Left ventricle myocardium inferior (tissue), 1 donor: ENCODE measurements around the gene DVL2. TPM values are rescaled to one million over a fixed set of nuclear protein-coding genes. Genes with fewer than 3 reads are reported as not detected.

Source experiments
- DNase-seq: peaks from one replicate; pipeline ENCODE4 v3.0.0-alpha.2; 2020
- H3K27ac ChIP-seq: fragments of 200-600 bp; replicated peaks from 2 replicates; pipeline ENCODE4 v1.8.0; 2021
- H3K27me3 ChIP-seq: fragments of 200-600 bp; 2 replicates; pipeline ENCODE4 v1.8.0; 2021; ENCODE audit warnings: low read depth
- H3K36me3 ChIP-seq: fragments of 200-600 bp; 2 replicates; pipeline ENCODE4 v1.8.0; 2021
- H3K4me1 ChIP-seq: fragments of 200-600 bp; 2 replicates; pipeline ENCODE4 v1.8.0; 2021
- H3K4me3 ChIP-seq: fragments of 200-600 bp; 2 replicates; pipeline ENCODE4 v1.8.0; 2021; ENCODE audit warnings: mild to moderate bottlenecking, moderate library complexity
- H3K9me3 ChIP-seq: fragments of 200-600 bp; replicated peaks from 2 replicates; pipeline ENCODE4 v1.8.0; 2021
- intact Hi-C: fragments of 100-400 bp; cut with micrococcal nuclease; formaldehyde crosslinking; loops from one replicate; pipeline ENCODE4 v1.11.0; 2022
- total RNA-seq: library from RNA; stranded (reverse); fragmentation: NEBNext Ultra II Directional; extraction: Animal tissue kit (Norgen Biotek cat#: 25700); gene quantifications from one replicate; pipeline ENCODE4 v1.2.1, GENCODE V29; 2021
- TF ChIP-seq, protein P1 (sequence below): fragments of 200-600 bp; IDR thresholded peaks from 2 replicates; pipeline ENCODE4 v1.8.0; 2021; ENCODE audit warnings: antibody characterized with exemption, mild to moderate bottlenecking, borderline replicate concordance
- donor health status: DM: no; HTN: yes; CAD: no; lungs with severe emphysema.

The DVL2 gene
- total RNA-seq, 1 donor from 2014 or later: 19.8 TPM

GRCh38 chr17:7260151-7260550 lies 25.8 kb upstream of the DVL2 start:
- DNase-seq: no peak
- TF ChIP-seq, protein P1, sequence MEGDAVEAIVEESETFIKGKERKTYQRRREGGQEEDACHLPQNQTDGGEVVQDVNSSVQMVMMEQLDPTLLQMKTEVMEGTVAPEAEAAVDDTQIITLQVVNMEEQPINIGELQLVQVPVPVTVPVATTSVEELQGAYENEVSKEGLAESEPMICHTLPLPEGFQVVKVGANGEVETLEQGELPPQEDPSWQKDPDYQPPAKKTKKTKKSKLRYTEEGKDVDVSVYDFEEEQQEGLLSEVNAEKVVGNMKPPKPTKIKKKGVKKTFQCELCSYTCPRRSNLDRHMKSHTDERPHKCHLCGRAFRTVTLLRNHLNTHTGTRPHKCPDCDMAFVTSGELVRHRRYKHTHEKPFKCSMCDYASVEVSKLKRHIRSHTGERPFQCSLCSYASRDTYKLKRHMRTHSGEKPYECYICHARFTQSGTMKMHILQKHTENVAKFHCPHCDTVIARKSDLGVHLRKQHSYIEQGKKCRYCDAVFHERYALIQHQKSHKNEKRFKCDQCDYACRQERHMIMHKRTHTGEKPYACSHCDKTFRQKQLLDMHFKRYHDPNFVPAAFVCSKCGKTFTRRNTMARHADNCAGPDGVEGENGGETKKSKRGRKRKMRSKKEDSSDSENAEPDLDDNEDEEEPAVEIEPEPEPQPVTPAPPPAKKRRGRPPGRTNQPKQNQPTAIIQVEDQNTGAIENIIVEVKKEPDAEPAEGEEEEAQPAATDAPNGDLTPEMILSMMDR: no peak
- Histone ChIP-seq H3K4me3 (no peak overlapping the region), H3K27me3 (peaks cover 47% of the 10 kb centered on the region), H3K4me1 (peaks cover 33% of the 10 kb centered on the region), H3K9me3 (no peaks in the 10 kb centered on the region), H3K27ac (no peak overlapping the region), H3K36me3 (peaks cover 43% of the 10 kb centered on the region)
- intact Hi-C loops: no loop called here

- Histone ChIP-seq H3K27ac (no peak overlapping the region), H3K4me3 (no peak overlapping the region), H3K9me3 (no peaks in the 10 kb centered on the region), H3K36me3 (peaks cover 49% of the 10 kb centered on the region), H3K4me1 (peaks cover 33% of the 10 kb centered on the region), H3K27me3 (peaks cover 41% of the 10 kb centered on the region)
- no peak for DNase-seq
- intact Hi-C loops: no loop called here
- TF ChIP-seq, protein P1: no peak
Measured at GRCh38 chr17:7259555-7259889, 25.2 kb upstream of the DVL2 start.

- Histone ChIP-seq H3K4me3 (no peak overlapping the region), H3K27ac (no peak overlapping the region), H3K9me3 (no peaks in the 10 kb centered on the region), H3K27me3 (peaks cover 35% of the 10 kb centered on the region), H3K36me3 (peaks cover 55% of the 10 kb centered on the region), H3K4me1 (peaks cover 33% of the 10 kb centered on the region)
- intact Hi-C loops: no loop called here
- no peak for DNase-seq
- TF ChIP-seq, protein P1: no peak
Measured at GRCh38 chr17:7258731-7259554, 24.6 kb upstream of the DVL2 start.

DNA sequence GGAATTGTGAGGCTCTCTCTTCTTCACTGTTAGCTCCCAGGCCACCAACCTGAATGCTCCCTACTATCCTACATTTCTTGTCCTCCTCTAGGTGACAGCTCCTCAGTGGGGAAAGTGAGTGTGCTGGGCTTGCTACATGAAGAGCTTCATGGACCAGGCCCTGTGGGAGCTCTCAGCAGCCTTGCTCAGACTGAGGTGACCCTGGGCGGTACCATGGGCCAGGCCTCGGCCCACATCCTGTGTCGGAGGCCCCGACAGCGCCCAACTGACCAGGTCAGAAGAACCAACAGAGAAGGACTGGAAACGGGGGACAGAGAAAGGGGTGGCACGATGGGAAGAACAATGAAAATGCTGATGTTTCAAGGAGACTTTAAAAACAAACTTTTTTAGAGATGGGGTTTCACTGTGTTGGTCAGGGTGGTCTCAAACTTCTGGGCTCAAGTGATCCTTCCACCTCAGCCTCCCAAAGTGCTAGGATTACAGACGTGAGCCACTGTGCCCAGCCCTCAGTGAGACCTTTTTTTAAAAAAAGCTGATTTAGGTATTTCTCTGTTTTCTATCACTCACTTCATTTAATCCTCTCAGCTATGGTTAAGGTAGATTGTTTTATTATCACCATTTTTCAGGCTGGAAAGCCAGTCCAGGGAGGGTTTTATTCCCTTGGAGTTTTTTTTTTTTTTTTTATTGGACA lies 22.6 kb upstream of the DVL2 start:
- H3K27me3 ChIP-seq: peaks cover 15% of the 10 kb centered on the region
- H3K4me1 ChIP-seq: peaks cover 29% of the 10 kb centered on the region
- DNase-seq: no peak
- no peak overlapping the region for H3K4me3 ChIP-seq
- intact Hi-C loops: no loop called here
- peaks cover 58% of the 10 kb centered on the region for H3K36me3 ChIP-seq
- no peaks in the 10 kb centered on the region for H3K9me3 ChIP-seq
- no peak overlapping the region for H3K27ac ChIP-seq
- TF ChIP-seq, protein P1: no peak

DNA sequence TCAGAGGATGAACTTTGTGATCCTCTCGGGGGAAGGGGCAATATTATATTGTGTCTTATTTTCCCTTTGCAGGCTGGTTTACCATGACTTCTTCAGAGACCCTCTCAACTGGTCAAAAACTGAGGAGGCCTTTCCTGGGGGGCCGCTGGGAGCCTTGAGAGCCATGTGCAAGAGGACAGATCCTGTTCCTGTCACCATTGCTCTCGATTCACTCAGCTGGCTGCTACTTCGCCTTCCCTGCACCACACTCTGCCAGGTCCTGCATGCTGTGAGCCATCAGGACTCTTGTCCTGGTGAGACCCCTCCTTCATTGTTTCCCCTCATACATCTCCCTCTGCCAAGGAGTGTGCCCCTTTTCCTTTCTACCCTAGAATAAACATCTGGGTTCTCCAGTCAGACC lies 20.2 kb upstream of the DVL2 start:
- Histone ChIP-seq H3K4me3 (no peak overlapping the region), H3K27me3 (no peaks in the 10 kb centered on the region), H3K36me3 (peaks cover 58% of the 10 kb centered on the region), H3K27ac (no peak overlapping the region), H3K4me1 (peaks cover 35% of the 10 kb centered on the region), H3K9me3 (no peaks in the 10 kb centered on the region)
- TF ChIP-seq, protein P1: no peak
- DNase-seq: no peak
- intact Hi-C loops: no loop called here
